GM12801 (cell line): ENCODE measurements around the gene IGF2BP2.

Experiments
- TF ChIP-seq, protein P1 (sequence below): IDR thresholded peaks from one replicate; pipeline ENCODE4 v1.5.1; 2011; ENCODE audit warnings: control low read depth; ENCODE audit not compliant: insufficient read length; ENCODE audit errors: extremely low read depth

The IGF2BP2 gene

DNA sequence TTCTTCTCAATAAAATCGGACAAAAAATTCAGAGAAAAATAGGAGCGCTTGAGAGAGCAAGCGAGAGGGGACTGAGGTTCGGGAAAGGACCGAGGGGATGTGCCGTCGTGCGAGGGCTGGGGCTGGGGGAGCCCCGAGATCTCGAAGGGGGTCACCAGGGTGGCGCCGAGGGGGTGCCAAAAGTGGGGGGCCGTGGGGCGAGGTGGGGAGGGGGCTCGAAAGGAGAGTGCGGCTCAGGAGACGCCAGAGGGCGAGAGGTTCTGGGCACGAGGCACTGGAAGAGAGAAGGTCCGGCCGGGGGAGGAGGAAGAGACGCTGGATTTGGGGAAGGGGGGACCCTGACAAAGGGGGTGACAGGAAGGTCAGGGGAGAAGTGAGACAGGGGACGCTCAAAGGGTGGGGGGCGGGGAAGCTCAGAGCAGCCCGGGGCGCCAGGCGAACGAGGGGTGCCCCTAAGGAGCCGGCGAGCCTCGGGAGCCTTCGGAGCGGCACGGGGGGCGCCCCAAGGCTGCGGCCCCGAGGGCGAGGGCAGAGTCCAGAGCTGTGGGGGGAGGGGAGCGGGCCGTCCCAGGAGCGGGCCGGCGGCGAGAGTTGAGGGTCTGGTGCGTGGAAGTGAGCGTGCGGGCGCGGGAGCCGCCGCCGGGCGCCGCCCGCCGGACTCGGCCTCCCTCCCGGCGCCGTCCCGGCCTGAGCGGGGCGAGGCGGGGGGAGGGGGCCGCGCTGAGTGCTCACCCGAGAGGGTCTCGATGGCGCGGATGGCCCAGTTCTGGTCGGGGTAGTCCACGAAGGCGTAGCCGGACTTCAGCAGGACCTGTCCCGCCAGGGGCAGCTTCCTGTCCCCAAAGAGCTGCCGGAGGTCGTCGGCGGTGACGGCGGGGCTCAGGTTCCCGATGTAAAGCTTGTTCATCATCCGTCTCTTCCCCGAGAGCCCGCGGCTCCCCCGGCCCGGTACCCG, 514 bp downstream of the IGF2BP2 start:
- TF ChIP-seq, protein P1, sequence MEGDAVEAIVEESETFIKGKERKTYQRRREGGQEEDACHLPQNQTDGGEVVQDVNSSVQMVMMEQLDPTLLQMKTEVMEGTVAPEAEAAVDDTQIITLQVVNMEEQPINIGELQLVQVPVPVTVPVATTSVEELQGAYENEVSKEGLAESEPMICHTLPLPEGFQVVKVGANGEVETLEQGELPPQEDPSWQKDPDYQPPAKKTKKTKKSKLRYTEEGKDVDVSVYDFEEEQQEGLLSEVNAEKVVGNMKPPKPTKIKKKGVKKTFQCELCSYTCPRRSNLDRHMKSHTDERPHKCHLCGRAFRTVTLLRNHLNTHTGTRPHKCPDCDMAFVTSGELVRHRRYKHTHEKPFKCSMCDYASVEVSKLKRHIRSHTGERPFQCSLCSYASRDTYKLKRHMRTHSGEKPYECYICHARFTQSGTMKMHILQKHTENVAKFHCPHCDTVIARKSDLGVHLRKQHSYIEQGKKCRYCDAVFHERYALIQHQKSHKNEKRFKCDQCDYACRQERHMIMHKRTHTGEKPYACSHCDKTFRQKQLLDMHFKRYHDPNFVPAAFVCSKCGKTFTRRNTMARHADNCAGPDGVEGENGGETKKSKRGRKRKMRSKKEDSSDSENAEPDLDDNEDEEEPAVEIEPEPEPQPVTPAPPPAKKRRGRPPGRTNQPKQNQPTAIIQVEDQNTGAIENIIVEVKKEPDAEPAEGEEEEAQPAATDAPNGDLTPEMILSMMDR: no peak

DNA sequence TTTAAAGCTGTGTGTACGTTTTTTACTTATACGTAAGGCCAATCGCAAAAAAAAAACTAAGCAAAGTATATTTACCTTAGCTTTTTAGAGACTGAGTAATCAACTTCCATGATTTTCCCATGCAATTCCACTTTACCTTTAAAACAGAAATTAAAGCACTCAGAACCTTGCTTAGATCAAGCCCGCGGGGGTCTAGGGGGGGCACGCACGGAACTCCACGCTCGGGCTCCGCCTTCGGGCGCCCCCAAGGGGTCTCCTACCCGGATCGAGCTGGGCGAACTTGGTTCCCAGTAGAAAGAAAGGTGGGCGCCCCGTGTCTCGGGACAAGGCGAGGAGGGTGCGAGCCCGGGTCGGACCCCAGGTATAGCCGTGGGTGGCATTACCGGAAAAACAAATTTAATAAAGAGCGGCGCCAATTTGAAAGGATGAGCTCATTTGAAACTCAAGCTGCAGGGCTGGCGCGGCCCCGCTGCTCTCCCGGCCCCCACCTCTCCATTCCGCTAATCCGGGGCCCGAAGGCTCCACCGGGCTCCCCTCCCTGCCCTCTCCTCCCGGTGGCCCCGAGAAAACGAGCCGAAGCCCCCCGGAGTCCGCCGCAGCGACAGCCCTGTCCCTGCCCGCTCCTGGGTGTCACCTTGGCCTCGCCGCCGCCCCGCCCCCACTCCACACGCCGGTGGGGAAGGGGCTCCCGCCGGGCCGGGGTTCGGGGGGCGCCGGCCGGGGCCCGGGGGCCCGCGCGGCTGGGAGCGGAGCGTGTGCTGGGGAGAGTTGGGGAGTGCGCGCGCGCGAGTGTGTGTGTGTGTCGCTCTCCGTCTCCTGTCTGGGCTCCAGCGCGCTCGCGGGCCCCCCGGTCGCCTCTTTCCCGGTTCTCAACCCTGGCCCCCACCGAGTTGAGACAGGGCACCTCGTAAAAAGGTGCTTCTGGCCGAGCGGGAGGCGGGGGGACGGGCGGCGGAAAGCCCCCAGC, 1.5 kb downstream of the IGF2BP2 start:
- TF ChIP-seq, protein P1: no peak

DNA sequence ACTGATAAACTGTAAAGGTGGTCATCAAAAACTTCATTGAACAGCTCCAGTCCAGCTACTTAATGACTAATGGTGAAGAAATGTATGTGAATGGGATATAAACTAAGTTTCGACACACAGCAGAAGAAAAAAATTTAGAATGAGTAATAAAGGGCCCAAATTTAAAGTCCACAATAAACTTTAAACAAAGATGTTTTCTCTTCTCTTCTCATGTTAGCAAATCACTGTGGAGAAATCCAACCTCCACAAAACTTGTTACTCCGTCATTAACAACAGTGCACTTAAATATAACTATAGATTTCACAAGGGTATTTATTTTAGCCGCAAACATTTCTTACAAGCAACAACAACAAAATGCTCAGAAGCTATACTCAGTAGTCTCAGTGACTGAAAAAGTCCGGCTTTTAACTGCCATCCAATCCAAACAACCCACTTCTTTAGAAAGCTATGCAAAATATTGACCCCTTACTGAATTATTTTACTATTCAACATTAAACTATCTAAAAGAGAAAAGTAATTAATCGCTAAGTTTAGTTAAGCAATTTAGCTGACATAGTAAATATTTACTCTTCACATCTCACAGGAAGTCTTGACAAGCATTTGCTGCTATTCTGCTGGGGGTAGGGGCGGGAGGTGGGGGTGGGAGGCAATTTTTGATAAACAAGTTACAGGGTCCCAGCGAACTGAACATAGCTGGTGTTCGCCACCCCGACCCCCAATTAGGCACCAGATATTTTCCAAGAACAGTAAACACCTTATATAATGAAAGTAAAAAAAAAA, 2.4 kb downstream of the IGF2BP2 start:
- TF ChIP-seq, protein P1: no peak

DNA sequence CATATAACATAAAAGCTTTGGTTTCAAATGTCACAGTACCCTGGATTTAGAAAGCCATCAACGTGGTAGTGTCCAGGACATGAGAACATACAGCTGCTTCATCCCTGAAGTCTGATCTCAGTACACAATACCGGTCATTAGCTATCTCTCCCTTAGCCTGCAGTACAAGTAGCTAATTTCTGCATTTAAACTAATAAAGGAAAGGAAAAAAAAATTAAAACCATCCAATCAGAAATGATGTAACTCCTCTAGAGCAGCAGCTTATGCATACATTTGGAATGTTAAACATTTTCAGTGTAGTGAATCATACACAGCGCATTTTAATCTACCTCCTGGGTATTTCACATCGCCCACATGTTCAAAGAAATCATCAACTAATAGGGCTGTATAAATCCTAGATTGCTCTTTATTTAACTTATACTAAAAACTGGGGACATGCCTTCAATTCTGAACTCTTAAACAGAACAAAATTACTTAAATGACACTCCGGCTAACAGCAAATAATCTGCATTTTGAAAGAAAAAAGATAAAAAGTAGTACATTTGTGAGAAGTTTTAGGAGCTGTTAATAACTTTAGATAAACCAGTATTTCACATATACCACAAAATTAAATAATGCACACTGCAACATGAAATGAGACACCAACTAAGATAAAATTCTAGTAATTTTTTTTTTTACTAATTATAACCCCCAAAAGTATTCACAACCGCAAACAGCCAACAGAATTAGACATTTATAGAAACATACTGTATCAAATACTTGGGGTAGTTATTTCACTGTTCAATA, 3.7 kb downstream of the IGF2BP2 start:
- TF ChIP-seq, protein P1: no peak

DNA sequence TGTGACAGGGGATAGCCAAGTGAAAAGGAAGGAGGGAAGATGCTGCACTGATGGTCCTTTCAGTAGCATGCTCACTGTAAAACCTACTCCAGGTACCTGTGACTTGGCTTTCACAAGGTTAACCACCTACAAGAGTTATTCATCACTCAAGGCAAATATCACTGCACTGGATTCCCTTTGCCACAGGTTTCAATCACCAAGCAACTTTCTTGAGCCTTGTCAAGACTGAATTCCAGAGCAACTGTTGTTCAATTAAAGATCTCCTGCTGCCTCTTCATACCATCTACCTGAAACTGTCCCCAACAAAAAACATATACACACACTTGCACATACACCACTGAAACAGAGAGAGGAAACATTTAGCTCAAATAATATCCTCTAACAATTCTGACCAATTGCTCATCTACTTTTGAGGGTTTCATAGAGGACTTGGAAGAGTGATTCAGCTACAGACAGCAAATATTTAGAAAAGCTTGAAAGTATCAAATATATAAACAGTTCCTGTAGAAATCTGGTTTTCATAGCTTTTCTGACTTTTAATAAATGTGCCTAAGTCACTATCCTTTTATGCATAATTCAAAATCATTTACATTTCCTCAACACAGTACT, 6.5 kb downstream of the IGF2BP2 start:
- TF ChIP-seq, protein P1: no peak
